Stimulated activated CD8-positive, alpha-beta memory T cell treated with anti-CD3 and anti-CD28 coated beads, Interleukin-12 subunit alpha, Interleukin-12 subunit beta, amount 100 ng/mL, for 1 hour (primary cell): ENCODE results near the gene TEN1.

Experiments
- DNase-seq: peaks from one replicate; pipeline ENCODE4 v3.0.0-alpha.2; 2020; ENCODE audit warnings: low read depth

TEN1 gene

DNA sequence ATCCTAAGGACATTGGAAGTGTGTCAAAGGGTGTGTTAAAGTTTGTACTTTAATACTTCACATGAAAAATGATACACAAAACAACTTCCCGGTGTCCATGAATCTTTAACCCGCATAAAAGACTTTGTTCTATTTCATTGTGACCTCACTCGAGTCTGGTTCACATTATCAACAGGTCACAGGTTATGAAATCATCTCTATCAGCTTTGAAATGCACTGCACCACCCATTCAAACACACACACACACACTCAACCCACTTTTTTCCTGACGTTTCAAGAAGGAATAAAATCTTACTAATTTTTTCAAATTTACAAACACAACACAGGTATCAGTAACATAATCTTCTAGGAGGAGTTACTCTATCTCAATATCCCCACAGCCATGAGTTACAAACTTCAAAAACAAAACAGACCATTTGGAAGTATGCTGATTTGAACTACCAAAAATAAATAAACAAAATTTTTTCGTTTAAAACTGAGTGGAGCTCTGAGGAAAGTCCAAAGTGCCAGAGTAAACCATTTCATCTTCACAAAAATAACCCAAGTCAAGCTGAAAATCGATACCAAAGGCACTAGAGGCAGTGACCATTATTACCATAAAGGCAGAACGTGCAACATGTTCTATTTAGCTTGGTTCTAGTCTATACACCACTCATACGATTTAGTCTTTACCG is 2.7 kb upstream of the TEN1 start:
- DNase-seq, result no peak

DNA sequence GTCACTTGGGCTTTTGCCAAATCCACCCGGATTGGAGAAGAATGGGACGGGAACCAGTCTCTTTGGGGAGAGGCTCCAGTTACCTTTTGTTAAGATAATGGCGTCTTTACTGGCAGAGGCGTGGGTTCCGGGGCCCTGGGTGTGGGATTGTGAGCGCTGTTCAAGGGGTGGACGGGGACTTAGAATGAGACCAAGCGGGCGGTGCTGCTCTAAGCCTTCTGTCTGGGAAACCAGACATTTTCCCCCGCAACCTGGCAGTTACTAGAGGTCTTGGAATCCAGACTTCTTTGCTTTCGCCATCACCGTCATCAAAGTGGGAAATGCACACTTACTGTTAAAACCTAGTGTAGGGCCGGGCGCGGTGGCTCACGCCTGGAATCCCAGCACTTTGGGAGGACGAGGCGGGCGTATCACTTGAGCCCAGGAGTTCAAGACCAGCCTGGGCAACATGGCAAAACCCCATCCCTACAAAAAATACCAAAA is 706 bp downstream of the TEN1 start:
- DNase-seq, result no peak

DNA sequence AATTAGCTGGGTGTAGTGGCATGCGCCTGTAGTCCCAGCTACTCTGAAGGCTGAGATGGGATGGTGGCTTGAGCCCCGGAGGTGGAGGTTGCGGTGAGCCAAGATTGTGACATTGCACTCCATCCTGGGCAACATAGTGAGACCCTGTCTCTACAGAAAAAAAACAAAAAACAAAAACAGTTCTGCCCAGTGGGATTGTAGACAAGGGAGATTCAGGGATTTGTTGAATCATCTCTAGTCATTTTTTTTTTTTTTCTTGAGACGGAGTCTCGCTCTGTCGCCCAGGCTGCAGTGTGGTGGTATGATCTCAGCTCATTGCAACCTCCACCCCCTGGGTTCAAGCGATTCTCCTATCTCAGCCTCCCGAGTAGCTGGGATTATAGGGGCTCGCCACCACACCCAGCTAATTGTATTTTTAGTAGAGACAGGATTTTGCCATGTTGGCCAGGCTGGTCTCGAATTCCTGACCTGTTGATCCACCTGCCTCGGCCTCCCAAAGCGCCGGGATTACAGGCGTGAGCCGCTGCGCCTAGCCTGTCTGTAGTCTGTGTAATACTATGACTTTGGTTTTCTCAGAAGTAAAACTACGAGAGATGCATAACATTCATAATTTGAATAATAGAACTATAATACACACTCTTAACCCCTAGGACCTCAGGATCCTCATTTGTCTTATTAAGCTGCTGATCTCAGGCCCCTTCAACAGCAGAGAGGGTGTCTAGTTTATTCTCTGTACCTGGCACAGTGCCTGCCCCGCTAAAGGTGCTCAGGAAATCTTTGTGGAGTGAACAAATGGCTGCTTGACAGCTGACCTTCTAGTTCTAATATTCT is 1.4 kb downstream of the TEN1 start:
- DNase-seq, result no peak

DNA sequence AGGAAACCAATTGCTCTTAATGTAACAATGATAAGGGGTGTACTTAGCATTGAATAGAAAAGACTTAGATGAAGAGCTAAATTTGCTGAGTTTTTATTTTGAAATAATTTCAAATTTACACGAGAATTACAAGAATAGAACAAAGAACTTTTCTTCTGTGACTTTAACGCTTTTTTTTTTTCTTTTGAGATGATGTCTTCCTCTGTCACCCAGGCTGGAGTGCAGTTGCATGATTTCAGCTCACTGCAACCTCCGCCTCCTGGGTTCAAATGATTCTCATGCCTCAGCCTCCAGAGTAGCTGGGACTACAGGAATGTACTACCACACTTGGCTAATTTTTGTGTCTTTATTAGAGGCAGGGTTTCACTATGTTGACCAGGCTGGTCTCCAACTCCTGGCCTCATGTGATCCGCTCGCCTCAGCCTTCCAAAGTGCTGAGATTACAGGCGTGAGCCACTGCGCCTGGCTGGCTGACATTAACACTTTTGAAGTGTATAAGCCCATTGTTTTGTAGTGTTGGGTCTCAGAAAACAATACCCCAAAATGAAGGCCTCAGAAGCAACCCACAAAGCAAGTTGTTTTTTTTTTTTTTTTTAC is 2.1 kb downstream of the TEN1 start:
- DNase-seq, result no peak

DNA sequence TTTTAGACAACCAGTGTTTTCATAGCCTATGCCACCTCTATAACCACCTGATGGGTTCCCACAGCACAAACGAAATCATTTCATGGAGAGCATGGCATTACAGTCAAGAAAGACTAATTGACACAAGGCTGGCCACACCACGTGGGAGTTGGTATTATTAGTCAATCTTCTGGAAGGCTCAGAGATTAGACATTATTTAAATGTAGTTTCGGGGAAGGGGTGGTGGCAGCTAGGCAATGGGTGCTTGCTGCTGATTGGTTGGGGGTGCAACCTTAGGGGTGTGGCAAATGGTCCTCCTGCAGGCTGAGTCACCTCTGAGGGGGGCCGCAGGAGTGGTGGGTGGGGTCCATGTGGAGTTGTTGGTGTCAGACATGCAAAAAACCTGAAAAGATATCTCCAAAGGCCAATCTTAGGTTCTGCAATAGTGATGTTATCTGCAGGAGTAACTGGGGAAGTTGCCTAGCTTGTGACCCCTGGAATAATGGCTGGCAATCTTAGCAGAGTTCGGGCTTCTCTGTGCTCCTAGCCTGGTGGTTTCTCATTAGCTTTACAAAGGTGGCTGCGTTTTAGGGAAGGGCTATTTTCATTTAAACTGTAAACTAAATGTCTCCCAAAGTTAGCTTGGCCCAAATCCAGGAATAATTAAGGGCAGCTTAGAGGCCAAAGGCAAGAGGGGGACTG is 4.6 kb downstream of the TEN1 start:
- DNase-seq, result no peak

DNA sequence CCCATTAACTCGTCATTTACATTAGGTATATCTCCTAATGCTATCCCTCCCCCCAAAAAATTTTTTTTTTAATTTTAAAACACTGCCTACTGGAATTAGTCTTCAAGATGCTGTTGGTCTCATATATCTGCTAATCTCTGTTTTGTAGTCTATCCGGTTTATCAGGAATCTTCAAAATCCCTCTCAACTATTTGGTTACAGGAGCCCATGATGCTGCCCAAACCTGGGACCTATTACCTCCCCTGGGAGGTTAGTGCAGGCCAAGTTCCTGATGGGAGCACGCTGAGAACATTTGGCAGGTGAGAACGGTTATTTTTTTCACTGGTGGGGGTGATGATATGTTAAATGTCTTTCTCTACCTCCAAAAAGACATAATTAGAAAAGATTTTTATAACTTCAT is 6.9 kb downstream of the TEN1 start:
- DNase-seq, result no peak

DNA sequence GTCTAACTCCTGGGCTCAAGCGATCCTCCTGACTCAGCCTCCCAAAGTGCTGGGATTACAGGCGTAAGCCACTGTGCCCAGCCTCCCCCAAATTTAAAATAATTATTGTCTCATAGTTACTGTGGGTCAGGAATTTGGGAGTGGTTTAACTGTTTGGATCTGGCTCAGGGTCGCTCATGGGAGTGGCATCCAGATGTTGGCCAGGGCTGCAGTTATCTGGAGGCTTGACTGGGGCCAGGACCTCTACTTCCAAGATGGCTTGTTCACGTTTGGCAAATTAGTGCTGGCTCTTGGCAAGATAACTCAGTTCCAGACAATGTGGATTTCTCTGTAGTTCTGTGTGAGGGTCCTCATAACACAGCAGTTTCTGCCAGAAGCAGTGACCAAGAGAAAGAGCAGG is 8.0 kb downstream of the TEN1 start:
- no peak for DNase-seq

DNA sequence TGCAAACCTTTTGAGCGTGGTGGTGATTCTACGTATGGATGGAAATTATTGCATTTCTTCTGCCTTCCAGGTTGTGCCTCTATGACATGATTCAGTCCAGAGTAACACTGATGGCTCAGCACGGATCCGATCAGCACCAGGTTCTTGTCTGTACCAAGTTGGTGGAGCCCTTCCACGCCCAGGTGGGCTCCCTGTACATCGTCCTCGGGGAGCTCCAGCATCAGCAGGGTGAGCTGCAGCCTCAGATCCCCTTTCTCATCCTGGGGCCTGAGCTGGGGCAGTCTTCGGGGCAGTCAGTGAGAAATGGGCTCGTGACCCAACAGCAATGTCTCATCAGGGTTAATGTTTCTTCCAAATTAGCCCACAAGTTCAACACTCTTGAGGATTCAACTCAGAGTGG is 12.4 kb downstream of the TEN1 start:
- no peak for DNase-seq

DNA sequence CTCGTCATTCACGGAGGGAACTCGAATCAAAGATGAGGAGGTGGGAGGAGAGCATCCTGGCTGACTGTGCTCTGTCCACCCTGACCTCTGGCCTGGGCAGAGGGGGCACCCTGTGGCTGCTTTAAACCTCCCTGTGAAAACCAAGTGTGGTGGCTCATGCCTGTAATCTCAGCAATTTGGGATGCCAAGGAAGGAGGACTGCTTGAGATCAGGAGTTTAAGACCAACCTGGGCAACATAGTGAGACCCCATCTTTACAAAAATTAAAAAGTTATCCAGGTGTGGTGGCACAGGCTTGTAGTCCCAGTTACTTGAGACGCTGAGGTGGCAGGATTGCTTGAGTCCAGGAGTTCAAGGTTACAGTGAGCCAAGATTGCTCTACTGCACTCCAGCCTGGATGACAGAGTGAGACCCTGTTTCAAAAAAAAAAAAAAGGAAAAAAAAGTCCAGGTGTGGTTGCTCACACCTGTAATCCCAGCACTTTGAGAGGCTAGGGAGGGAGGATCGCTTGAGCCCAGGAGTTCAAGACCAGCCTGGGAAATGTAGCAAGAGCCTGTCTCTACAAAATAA is 15.8 kb downstream of the TEN1 start:
- no peak for DNase-seq

DNA sequence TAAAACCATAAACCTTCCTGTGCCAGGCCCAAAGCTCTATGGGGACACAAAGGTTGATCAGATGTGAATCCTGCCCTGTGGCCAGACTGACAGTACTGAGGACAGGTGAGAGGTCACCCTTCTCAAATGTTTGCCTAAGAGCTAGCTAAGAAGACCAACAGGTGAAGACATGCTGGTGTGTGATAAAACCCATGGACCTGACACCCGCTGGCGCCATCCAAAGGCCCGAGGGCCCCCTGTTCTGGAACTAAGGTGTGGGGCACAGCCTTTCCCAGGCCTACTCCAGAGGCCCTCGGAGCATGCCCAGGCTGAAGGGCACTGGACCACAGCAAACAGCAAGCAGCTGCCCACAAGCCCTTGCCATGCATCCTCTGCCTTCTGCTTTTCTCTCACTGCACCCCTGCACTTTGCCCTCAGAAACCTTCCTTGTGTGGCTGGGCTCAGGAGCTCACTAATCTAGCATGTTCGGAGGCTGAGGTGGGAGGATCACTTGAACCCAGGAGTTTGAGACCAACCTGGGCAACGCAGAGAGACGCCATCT is 16.4 kb downstream of the TEN1 start:
- no peak for DNase-seq

DNA sequence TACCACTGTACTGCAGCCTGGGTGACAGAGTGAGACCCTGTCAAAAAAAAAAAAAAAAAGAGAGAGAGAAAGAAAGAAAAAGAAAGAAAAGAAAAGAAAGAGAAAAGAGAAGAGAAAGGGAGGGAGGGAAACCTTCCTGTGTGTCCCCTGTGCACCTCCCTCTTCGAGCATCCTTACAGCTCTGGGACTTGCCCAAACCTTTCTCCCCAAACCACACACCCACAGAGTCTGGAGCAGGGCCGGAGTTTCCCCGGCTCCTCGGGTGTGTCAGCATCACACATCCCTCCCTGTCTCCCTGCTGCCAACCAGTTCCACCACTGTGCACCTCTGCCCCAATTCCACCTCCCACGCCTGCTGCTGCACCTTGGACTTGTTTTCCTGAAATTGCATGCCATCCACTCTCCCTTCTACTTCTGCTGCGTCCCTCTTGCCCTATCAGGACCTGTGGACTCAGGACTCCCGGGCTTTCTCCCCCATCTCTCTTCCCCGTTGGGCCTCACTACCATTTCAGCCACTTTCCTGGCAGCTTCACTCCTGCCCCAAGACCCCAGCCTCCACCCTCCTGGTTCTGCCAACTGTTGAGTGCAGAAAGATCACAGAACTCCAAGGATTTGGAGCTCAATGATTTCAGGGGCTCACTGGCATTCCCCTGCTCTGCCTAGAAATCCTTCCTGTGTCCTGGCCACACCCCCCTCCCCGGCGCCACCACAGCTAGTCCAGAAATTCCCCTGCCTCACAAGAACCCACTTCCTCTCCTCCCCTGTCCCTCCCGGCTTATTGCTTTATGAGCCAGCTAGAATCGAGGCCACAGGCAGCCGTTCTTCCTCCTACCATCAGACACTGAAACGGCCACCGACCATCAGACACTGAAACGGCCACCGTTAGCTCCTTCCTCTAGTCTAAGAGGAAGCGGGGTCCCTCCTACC is 17.9 kb downstream of the TEN1 start:
- no peak for DNase-seq

DNA sequence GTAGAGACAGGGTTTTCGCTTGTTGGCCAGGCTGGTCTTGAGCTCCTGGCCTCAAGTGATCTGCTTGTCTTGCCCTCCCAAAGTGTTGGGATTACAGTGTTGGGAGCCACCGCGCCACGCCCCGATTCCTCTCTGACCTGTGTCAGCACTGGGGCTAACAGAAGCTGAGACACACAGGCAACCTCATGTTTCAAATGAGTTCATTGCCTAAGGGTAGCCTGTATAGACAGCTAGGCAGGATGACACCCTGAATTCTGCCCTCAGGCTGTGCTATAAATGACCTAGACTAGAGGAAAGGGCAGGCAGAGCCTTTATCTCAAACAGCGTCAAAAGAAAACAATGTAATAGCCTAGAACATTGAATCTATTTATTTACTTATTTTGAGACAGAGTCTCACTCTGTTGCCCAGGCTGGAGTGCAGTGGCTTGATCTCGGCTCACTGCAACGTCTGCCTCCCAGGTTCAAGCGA is 19.3 kb downstream of the TEN1 start:
- no peak for DNase-seq

DNA sequence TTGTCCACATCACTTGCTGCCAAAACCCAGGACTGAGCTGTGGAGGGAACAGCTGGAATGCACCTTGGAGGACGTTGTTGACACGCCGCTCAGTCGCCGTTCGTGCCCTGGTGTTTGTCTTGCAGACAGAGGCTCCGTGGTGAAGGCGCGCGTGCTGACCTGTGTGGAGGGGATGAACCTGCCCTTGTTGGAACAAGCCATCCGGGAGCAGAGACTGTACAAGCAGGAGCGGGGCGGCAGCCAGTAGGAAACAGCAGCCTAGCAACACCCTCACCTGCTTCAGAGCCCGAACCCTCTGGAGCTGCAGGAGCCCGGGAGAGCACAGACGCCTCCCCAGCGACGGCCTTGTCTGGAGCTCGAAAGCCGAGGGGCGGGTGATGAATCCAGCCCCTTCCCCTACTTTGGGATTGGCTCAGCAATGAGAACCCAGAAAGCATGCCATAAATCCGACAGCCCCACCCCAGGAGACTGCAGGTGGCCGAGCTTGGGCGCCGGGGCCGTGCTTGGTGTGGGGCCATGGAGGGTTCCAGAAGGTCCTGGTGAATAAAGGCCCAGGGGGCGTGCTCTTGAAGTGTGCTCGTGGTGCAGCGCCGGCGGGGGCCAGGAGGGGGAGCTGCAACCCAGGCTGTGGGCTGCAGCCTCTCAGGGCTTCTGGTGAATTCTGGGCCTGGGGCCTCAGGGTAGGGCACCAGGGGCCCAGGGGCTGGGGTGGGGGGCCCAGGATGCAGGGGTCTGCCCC is 21.1 kb downstream of the TEN1 start:
- peak; percentile 34 for DNase-seq

DNA sequence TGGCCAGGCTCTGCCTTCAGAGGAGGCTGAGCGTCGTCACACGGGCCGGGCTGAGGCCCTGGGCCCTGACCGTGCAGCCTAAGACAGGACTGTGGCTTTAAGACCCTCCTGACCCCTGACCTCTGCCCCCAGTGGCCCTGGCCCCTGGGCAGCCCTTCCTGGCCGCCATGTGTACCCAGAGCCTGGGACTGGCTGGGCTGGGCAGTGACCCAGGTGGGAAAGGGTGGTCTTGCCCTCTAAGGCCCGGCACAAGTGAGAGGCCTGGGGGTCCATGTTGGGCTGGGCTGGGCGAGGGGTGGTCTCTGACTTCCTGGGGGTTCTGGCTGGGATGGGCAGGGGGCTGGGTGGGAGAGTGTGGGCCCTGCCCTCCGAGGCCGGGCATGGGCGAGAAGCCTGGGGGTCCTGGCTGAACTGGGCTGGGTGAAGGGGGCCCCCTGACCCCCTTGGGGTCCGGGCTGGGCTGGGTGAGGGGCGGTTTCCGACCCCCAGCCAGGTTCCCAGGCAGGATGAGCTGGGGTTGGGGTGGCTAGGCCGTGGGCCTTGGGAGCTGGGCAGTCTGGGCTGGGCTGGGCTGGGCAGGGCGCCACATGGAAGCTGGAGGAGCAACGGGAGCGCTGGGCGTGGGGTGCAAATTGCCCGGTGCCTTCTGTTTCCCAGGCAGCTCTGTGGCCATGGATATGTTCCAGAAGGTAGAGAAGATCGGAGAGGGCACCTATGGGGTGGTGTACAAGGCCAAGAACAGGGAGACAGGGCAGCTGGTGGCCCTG is 21.9 kb downstream of the TEN1 start, which contains the start of gene CDK3:
Gene CDK3 (plus strand): TSS at position 101 of the 767 bp plus-strand sequence. CDS start 571 bp downstream, at position 672.
- DNase-seq, result no peak

DNA sequence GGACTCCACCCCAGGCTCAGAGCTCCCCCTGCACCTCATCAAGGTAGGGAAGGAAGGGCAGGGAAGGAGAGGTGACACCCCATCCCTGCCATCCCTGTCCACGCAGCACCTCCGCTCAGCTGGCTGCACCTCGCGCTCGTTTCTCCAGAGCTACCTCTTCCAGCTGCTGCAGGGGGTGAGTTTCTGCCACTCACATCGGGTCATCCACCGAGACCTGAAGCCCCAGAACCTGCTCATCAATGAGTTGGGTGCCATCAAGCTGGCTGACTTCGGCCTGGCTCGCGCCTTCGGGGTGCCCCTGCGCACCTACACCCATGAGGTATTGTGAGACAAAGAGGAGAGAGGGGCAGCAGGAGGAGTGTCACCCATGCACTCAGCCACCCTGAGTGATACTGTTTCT is 23.1 kb downstream of the TEN1 start:
- DNase-seq, result no peak

DNA sequence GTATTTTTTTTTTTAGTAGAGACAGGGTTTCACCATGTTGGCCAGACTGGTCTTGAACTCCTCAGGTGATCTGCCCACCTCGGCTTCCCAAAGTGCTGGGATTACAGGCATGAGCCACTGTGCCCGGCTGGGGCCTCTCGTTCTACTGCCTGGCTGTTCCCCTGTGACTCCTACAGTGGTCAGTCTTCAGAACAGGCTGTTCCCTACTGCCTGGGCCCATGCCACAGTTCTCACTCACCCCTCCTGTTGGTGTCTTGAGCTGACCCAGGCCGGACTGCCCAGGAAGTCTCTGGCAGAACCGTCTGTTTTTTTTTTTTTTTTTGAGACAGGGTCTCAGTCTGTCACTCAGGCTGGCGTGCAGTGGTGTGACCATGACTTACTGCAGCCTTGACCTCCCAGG is 24.9 kb downstream of the TEN1 start:
- DNase-seq, result no peak

DNA sequence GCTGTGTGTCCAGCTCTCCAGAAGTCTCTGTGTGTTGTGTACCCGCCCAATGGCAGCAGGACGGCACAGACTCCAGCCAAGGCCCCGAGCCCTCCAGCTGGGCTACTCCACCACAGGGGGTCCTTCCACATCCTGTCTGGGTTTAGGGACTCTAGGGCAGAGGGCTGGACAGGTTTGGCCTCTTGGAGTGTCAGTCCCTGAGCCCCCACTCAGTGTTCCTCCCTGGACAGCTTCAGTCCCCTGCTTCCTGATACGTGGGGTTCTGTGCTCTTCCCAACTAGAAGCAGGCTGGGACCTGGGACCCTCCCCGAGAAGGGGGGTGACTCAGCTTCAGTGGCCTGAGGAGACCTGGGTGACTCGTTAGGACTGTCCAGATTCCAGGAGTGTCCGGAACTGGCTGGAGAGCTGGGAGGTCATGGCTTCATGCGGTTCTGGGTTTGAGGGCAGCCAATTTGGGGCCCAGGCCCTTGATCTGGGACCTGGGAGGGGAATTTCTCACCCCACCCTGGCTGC is 25.8 kb downstream of the TEN1 start:
- no peak for DNase-seq

DNA sequence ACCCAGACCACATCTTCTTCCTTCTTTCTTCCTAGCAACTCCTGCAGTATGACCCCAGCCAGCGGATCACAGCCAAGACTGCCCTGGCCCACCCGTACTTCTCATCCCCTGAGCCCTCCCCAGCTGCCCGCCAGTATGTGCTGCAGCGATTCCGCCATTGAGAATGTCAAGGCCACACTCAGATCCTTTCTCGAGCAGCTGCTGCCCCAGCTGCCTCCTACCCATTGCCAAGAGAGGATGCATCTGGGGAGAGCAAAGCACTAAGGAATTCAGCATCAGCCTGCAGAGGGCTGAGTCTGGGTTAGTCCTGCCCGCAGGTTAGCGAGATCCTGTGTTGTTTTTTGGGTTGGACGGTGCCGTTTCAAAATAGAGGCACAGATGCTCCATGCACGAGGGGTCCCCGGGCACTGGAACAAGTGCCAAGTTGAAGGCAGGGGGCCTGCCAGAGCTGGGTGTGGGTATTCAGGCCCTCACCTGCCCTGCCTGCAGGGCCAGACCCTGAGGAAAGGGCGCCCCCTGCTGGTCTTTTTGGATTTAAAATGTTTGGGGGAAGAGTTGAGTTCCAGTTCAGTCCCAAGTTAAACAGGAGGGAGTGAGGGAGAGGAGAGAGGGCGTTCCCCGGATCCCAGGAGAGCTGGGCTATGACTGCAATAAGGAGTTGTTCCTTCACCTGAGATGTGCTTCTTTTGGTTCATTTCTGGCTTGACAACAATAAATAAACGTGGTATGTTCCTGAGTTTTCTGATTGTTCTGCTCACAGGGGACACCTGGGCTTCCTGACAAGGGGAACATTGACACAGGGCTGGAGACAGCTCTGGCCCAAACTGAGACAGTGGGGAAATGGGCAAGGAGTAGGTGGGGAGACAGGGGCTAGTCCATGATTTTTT is 26.5 kb downstream of the TEN1 start:
- DNase-seq, result peak; percentile 74
